GM12875 (cell line): Measurements from ENCODE around the gene PLXNB3.
"Not testable (repeated sequence)": the region's sequence is repeated elsewhere in the genome, so short reads cannot be mapped to it uniquely, and the experiment has no call there.

Source experiments
- H3K4me3 ChIP-seq: one replicate; pipeline ENCODE4 v1.5.1; 2011; ENCODE audit warnings: low read depth, low read length, control low read depth
- TF ChIP-seq, protein P1 (sequence below): IDR thresholded peaks from 2 replicates; pipeline ENCODE4 v1.5.1; 2011; ENCODE audit warnings: low read depth, mild to moderate bottlenecking, control low read depth, inconsistent platforms, low read length, moderate library complexity, borderline replicate concordance; ENCODE audit not compliant: insufficient read depth

Gene PLXNB3

DNA sequence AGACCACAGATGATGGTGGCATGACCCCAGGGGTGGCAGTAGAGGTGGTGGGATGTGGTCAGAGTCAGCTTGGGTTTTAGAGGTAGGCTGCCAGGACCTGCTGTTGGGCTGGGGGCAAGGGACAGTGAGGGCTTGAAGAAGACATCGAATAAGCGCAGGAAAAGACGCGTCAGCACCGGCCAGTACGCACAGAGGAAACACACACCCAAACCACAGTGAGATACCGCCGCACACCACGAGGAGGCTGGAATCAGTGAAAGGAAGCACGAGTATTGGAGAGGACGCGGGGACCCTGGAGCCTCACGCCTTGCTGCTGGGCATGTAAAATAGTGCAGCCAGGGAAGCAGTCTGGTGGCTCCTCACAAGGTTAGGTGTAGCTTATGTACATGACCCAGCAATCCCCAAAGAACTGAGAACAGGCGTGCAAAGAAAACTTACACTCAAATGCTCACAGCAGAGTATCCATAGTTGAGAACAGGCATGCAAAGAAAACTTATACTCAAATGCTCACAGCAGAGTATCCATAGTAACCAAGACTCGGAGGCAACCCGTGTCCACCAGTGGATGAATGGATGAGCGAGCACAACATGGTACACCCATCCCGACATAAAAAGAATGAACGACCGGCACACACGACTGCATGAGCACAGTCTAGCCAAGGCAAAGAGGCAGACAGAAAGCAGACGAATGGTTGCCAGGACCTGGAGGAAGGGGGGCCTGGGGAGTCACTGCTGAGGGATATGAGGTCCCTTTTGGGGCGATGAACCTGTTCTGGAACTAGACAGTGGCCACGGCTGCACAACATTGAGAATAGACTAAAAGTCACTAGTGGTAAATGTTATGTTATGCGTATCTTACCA, 53.0 kb downstream of the PLXNB3 start:
- TF ChIP-seq, protein P1, sequence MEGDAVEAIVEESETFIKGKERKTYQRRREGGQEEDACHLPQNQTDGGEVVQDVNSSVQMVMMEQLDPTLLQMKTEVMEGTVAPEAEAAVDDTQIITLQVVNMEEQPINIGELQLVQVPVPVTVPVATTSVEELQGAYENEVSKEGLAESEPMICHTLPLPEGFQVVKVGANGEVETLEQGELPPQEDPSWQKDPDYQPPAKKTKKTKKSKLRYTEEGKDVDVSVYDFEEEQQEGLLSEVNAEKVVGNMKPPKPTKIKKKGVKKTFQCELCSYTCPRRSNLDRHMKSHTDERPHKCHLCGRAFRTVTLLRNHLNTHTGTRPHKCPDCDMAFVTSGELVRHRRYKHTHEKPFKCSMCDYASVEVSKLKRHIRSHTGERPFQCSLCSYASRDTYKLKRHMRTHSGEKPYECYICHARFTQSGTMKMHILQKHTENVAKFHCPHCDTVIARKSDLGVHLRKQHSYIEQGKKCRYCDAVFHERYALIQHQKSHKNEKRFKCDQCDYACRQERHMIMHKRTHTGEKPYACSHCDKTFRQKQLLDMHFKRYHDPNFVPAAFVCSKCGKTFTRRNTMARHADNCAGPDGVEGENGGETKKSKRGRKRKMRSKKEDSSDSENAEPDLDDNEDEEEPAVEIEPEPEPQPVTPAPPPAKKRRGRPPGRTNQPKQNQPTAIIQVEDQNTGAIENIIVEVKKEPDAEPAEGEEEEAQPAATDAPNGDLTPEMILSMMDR, result no peak
- no peak overlapping the region for H3K4me3 ChIP-seq

DNA sequence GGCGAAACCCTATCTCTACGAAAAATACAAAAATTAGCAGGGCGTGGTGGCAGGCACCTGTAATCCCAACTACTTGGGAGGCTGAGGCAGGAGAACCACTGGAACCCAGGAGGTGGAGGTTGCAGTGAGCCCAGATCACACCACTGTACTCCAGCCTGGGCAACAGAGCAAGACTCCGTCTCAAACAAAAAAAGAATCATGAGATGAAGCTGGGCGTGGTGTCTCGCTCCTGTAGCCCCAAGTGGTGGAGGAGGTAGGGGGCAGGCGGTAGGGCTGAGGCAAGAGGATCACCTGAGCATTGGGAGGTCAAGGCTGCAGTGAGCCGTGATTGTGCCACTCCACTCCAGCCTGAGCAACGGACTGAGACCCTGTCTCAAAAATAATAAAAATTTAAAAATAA, 54.0 kb downstream of the PLXNB3 start:
- not testable (repeated sequence) for H3K4me3 ChIP-seq

DNA sequence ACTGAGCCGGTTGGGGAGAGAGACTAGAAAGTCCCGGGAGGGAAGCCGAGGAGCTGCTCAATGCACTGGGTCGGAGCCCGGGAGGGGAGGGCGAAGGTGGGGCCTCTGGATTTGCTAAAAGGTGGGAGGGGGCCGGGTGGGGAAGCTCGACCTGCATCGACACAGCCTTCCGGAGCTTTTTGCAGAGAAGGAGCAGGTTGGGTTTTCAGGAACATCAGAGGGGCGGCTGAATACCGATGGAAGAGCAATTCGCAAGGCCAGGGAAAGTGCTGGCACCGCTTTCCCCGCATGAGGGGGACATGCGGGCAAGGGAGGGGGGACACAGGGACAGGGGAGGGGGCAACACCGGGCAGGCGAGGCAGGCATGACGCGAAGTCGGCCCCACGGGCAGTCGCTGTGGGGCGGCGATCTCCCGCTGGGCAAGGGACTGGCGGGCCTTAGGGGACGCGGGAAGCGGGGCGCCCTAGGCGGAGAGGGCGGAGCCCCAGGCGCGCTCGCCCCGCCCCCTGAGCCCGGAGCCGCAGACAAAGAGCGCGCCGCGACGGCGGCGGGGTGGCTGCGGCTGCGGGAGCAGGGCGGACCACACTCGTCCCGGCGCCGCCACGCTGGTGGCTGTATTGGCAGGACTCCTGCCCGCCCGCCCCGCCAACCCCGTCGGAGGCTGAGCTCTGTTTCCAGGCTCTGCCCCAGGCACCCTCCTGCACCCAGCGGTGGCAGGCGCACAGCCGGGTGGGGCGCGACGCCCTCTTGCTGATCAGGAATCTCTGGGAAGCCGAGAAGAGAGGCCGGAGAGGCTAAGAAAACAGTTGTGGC, 54.7 kb downstream of the PLXNB3 start:
- TF ChIP-seq, protein P1, result no peak
- H3K4me3 ChIP-seq, result peak overlapping the region; percentile 10

DNA sequence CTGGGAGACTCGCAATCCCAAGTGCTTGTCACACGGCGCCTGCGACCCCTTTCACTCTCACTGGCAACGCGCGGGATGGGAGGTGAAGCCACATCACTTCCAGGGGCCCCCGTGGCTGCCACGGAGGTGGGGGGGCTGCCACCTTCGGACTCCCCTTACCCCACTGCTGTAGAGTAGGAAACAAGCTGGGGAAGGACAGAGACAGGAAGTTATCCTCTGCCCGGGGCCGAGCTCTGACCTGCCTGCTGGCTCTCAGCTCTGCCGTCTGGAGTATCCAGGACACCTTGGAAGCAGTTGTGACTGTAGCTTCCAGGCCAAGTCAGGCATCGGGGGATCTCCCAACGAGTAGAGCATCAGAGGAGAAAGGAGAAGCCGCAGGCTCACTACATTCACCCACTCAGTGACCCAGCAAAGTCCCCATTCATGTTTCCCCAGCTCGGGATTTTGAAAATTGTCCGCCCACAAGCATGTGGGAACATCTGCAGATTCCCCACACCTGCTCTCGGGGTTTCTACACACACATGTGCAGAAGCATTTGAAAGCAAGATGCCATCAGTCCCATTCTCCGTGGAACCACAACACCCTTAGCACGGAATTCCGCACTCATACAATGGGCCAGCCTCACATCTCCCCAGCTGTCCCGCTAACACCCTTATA, 55.5 kb downstream of the PLXNB3 start:
- TF ChIP-seq, protein P1, result no peak

DNA sequence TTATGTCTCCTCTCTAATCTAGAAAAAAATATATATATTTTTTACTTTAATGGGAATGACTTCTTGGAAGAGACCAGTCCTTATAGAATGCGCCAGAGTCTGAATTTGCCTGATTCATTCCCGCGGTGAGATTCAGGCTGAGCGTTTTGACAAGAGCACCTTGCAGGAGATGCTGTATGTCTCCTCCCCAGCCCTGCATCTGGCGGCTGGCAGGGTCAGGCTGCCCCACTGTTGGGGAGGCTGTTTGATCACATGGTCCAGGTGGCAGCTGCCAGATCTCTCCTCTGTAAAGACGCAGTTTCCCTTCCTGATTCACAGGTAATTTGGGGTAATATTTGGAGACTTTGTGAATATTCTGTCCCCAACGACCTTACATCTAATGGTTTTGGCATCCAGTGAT, 56.6 kb downstream of the PLXNB3 start:
- TF ChIP-seq, protein P1, result no peak
- H3K4me3 ChIP-seq, result no peak overlapping the region

More for the DNA sequence above, 55.5 kb downstream of the PLXNB3 start:
- peak overlapping the region; percentile 10 for H3K4me3 ChIP-seq

DNA sequence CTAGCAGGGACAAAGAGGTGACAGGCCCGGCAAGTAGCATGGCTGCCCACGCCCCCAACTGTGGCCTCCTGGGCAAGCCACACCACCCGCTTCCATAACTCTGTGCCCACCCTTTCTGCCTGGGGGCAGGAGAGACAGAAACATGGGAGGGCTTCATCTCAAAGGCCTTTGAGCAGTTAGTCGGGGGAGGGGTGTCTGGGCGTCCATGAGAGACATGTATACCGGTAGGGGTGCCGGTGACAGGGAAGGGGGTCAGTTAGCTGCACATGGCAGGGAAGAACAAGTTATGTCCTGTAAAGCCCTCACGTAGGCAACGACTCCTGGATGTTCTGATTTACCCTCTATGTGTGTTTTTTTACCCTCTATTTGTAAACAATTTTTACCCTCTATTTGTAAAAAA, 57.0 kb downstream of the PLXNB3 start:
- TF ChIP-seq, protein P1, result no peak

DNA sequence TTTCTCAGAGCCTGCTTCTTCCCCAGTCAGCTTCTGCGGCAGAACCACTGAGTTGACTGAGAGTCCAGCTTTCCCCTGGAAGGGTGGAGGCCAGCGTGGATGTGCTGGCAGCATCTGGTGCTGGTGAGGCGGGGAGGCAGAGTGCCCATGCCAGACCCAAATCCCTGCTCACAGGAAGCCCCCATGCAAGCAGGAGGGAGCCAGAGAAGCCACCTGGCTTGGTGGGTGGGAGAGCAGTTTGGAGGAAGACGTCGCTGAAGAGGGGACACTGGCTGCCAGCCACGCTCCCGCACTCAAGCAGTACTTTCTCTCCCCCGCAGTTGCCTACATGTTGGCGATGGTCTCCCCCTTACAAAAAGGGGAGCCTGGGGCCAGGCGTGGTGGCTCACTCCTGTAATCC, 60.3 kb downstream of the PLXNB3 start:
- H3K4me3 ChIP-seq, result no peak overlapping the region
- TF ChIP-seq, protein P1, result no peak

More for the DNA sequence above, 57.0 kb downstream of the PLXNB3 start:
- no peak overlapping the region for H3K4me3 ChIP-seq
